Neural progenitor cell (in vitro differentiated cells): ENCODE measurements around the gene CPSF6. TPM values are rescaled to one million over a fixed set of nuclear protein-coding genes. Genes with fewer than 3 reads are reported as not detected.
A peak's percentile ranks its signal among the peaks of the same experiment; 100 is the strongest.

Experiments used
- DNase-seq: peaks from one replicate; pipeline ENCODE4 v3.0.0-alpha.2; 2016; ENCODE audit warnings: low spot score
- H2AFZ ChIP-seq: fragments of 200-600 bp; sonication (generic); replicated peaks from 2 replicates; pipeline ENCODE4 v1.6.1; 2016; ENCODE audit warnings: antibody characterized with exemption
- H3F3A ChIP-seq: fragments of 200-600 bp; sonication (generic); 2 replicates; pipeline ENCODE4 v1.6.1; 2016; ENCODE audit warnings: antibody characterized with exemption, low read depth
- H3K27ac ChIP-seq: fragments of 200-600 bp; sonication (generic); 2 replicates; pipeline ENCODE4 v1.5.1; 2016; ENCODE audit warnings: mild to moderate bottlenecking
- H3K27me3 ChIP-seq: fragments of 200-600 bp; sonication (generic); 2 replicates; pipeline ENCODE4 v1.6.1; 2016; ENCODE audit warnings: mild to moderate bottlenecking, moderate library complexity
- H3K36me3 ChIP-seq: fragments of 200-600 bp; sonication (generic); 2 replicates; pipeline ENCODE4 v1.5.1; 2016
- H3K4me1 ChIP-seq: fragments of 200-600 bp; sonication (generic); 2 replicates; pipeline ENCODE4 v1.6.1; 2016; ENCODE audit warnings: mixed run types
- H3K4me2 ChIP-seq: fragments of 200-600 bp; sonication (generic); 2 replicates; pipeline ENCODE4 v1.6.1; 2016
- H3K4me3 ChIP-seq: fragments of 200-600 bp; sonication (generic); 2 replicates; pipeline ENCODE4 v1.5.1; 2016
- H3K79me2 ChIP-seq: fragments of 200-600 bp; sonication (generic); 2 replicates; pipeline ENCODE4 v1.6.1; 2016; ENCODE audit warnings: low read depth
- H3K9ac ChIP-seq: fragments of 200-600 bp; sonication (generic); 2 replicates; pipeline ENCODE4 v1.6.1; 2016
- H3K9me3 ChIP-seq: fragments of 200-600 bp; sonication (generic); 2 replicates; pipeline ENCODE4 v1.5.1; 2016; ENCODE audit warnings: low read depth
- H4K20me1 ChIP-seq: fragments of 200-600 bp; sonication (generic); 2 replicates; pipeline ENCODE4 v1.6.1; 2016; ENCODE audit warnings: low read depth
- H3K27ac Mint-ChIP-seq: 3 replicates; pipeline ENCODE4 v1.8.0; 2021; ENCODE audit warnings: mixed read lengths
- H3K27me3 Mint-ChIP-seq: 2 replicates; pipeline ENCODE4 v1.8.0; 2022; ENCODE audit warnings: low read depth, mild to moderate bottlenecking, inconsistent platforms, moderate library complexity, mixed read lengths; ENCODE audit not compliant: insufficient read depth
- H3K36me3 Mint-ChIP-seq: 3 replicates; pipeline ENCODE4 v1.8.0; 2021; ENCODE audit warnings: mixed read lengths
- H3K4me1 Mint-ChIP-seq: 3 replicates; pipeline ENCODE4 v1.8.0; 2021; ENCODE audit warnings: mixed read lengths
- H3K4me3 Mint-ChIP-seq: 3 replicates; pipeline ENCODE4 v1.8.0; 2021; ENCODE audit warnings: mild to moderate bottlenecking, moderate library complexity, mixed read lengths
- H3K9me3 Mint-ChIP-seq: 3 replicates; pipeline ENCODE4 v1.8.0; 2020; ENCODE audit warnings: mixed read lengths
- EZH2 ChIP-seq: fragments of 200-600 bp; sonication (generic); IDR thresholded peaks from 2 replicates; pipeline ENCODE4 v1.6.1; 2017; ENCODE audit warnings: antibody characterized with exemption, mild to moderate bottlenecking, moderate library complexity
- EZH2phosphoT487 ChIP-seq: fragments of 200-600 bp; sonication (generic); IDR thresholded peaks from 2 replicates; pipeline ENCODE4 v1.6.1; 2017; ENCODE audit warnings: antibody characterized with exemption
- total RNA-seq: library from RNA; depleted of rRNA; stranded (reverse); fragments of >200 nt; gene quantifications from 2 replicates; pipeline ENCODE4 v1.2.3, GENCODE V29; 2015; ENCODE audit warnings: low replicate concordance
- TF ChIP-seq, protein P1 (sequence below): fragments of 200-600 bp; sonication (generic); IDR thresholded peaks from 2 replicates; pipeline ENCODE4 v1.5.1; 2017; ENCODE audit warnings: antibody characterized with exemption, mild to moderate bottlenecking

CPSF6 gene
- total RNA-seq, 1 donor from 2014 or later: 155 TPM

DNA sequence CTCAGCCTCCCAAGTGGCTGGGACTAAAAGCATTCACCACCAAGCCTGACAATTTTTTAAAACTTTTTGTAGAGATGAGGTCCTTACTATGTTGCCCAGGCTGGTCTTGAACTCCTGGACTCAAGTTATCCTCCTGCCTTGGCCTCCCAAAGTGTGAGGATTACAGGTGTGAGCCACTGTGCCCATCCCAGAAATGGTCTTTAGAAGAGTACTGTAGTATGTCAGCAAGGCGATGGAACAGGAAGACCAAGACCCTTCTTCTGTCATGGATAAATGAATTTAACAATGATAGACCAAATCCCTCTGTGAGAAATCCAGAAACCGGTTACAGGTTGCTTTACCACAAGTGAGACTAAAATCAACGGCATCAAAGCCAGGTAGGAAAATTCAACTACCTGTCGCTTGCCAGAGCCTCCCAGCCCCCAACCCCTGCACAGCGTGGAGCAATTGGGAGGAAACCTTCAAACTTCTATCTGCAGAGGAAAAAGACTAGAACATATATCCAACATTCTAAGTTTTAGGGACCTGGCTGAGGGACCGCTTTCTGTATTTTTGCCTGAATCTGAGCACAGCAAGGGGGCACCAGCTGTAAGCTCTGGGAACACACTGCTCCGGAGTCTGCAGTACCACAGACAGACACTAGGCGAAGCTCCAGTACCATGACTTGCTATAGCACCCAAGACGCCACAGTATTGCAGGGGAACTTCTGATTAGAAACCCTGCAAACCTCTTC lies 51.3 kb downstream of the CPSF6 start:
- Histone ChIP-seq H3K4me3 (no peak overlapping the region), H3K9me3 (no peaks in the 10 kb centered on the region), H3K27ac (no peak overlapping the region), H2AFZ (no peak overlapping the region), H3K36me3 (no peaks in the 10 kb centered on the region), H3K4me1 (peaks cover 3% of the 10 kb centered on the region), H4K20me1 (no peaks in the 10 kb centered on the region), H3F3A (no peaks in the 10 kb centered on the region), H3K27me3 (peaks cover 14% of the 10 kb centered on the region), H3K79me2 (no peaks in the 10 kb centered on the region), H3K4me2 (no peak overlapping the region), H3K9ac (no peak overlapping the region)
- H3K27me3 Mint-ChIP-seq: no peaks in the 10 kb centered on the region
- H3K9me3 Mint-ChIP-seq: no peaks in the 10 kb centered on the region
- H3K27ac Mint-ChIP-seq: no peak overlapping the region
- peaks cover 2% of the 10 kb centered on the region for H3K4me1 Mint-ChIP-seq
- peak; percentile 90 for DNase-seq
- TF ChIP-seq, protein P1, sequence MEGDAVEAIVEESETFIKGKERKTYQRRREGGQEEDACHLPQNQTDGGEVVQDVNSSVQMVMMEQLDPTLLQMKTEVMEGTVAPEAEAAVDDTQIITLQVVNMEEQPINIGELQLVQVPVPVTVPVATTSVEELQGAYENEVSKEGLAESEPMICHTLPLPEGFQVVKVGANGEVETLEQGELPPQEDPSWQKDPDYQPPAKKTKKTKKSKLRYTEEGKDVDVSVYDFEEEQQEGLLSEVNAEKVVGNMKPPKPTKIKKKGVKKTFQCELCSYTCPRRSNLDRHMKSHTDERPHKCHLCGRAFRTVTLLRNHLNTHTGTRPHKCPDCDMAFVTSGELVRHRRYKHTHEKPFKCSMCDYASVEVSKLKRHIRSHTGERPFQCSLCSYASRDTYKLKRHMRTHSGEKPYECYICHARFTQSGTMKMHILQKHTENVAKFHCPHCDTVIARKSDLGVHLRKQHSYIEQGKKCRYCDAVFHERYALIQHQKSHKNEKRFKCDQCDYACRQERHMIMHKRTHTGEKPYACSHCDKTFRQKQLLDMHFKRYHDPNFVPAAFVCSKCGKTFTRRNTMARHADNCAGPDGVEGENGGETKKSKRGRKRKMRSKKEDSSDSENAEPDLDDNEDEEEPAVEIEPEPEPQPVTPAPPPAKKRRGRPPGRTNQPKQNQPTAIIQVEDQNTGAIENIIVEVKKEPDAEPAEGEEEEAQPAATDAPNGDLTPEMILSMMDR: peak; percentile 96
- no peak for TF ChIP-seq EZH2
- TF ChIP-seq EZH2phosphoT487: no peak
- no peak overlapping the region for H3K4me3 Mint-ChIP-seq
- H3K36me3 Mint-ChIP-seq: no peaks in the 10 kb centered on the region

DNA sequence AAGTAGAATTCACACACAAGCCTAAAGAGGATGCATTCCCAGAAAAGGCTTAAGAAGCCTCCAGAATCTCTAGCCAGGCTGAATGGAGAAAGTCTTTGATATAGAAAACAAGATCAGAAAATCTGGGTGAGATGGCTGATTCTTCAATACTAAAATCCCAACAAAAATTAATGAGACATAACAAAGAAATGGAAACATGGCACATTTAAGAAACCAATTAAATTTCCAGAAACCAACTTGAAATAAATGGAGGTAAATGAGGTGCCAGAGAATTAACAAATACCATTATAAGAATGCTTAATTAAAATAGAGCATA lies 51.9 kb downstream of the CPSF6 start:
- no peaks in the 10 kb centered on the region for H3K9me3 Mint-ChIP-seq
- H3K36me3 Mint-ChIP-seq: no peaks in the 10 kb centered on the region
- no peaks in the 10 kb centered on the region for H3K79me2 ChIP-seq
- no peak overlapping the region for H3K4me3 ChIP-seq
- no peak overlapping the region for H3K27ac Mint-ChIP-seq
- H3K4me2 ChIP-seq: no peak overlapping the region
- peaks cover 2% of the 10 kb centered on the region for H3K4me1 Mint-ChIP-seq
- no peaks in the 10 kb centered on the region for H3F3A ChIP-seq
- peaks cover 9% of the 10 kb centered on the region for H3K27me3 ChIP-seq
- peaks cover 3% of the 10 kb centered on the region for H3K4me1 ChIP-seq
- H3K4me3 Mint-ChIP-seq: no peak overlapping the region
- no peaks in the 10 kb centered on the region for H3K27me3 Mint-ChIP-seq
- H2AFZ ChIP-seq: peak overlapping the region; percentile 59
- no peaks in the 10 kb centered on the region for H3K9me3 ChIP-seq
- no peaks in the 10 kb centered on the region for H3K36me3 ChIP-seq
- H3K27ac ChIP-seq: no peak overlapping the region
- no peak for DNase-seq
- no peak overlapping the region for H3K9ac ChIP-seq
- TF ChIP-seq EZH2: no peak
- no peak for TF ChIP-seq EZH2phosphoT487
- TF ChIP-seq, protein P1: no peak
- H4K20me1 ChIP-seq: no peaks in the 10 kb centered on the region

DNA sequence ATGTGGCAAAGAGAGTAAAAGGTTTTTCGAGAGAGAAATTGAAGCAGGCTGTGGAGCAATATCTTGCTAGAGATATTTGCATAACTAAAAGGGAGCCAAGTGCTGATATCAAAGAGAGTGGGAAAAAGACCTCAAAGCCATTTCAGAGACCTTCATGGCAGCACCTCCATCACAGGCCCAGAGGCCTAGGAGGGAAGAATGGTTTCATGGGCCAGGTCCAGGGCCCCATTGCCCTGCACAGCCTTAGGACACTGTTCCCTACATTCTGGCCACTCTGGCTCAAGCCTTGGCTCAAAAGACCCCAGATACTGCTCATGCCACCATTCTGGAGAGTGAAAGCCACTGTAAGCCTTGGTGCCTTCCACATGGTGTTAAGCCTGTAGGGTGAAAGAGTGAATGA lies 58.8 kb downstream of the CPSF6 start:
- H3K9ac ChIP-seq: no peak overlapping the region
- H3K4me1 ChIP-seq: peaks cover 3% of the 10 kb centered on the region
- no peaks in the 10 kb centered on the region for H3K79me2 ChIP-seq
- Mint-ChIP-seq H3K27me3 (no peaks in the 10 kb centered on the region), H3K9me3 (peaks cover 5% of the 10 kb centered on the region), H3K4me3 (peak overlapping the region; percentile 3), H3K27ac (no peak overlapping the region), H3K4me1 (no peaks in the 10 kb centered on the region), H3K36me3 (peaks cover 2% of the 10 kb centered on the region)
- no peaks in the 10 kb centered on the region for H4K20me1 ChIP-seq
- DNase-seq: no peak
- H3F3A ChIP-seq: no peaks in the 10 kb centered on the region
- TF ChIP-seq EZH2 (no peak), EZH2phosphoT487 (no peak)
- TF ChIP-seq, protein P1: no peak
- no peaks in the 10 kb centered on the region for H3K36me3 ChIP-seq
- H3K27ac ChIP-seq: no peak overlapping the region
- H3K4me2 ChIP-seq: no peak overlapping the region
- H3K9me3 ChIP-seq: no peaks in the 10 kb centered on the region
- no peak overlapping the region for H2AFZ ChIP-seq
- H3K4me3 ChIP-seq: no peak overlapping the region
- H3K27me3 ChIP-seq: no peaks in the 10 kb centered on the region
